OCI-LY1 (cell line): ENCODE results near the gene DGCR8.

Experiments
- CTCF ChIP-seq: fragments of 200-600 bp; sonication (generic), shearing (Covaris generic); IDR thresholded peaks from 2 replicates; pipeline ENCODE4 v1.5.1; 2017; ENCODE audit warnings: mild to moderate bottlenecking, antibody characterized with exemption, low read length, moderate library complexity, mixed read lengths
- EZH2 ChIP-seq: fragments of 200-600 bp; sonication (generic), shearing (Covaris generic); IDR thresholded peaks from 2 replicates; pipeline ENCODE4 v1.8.0; 2017; ENCODE audit warnings: borderline replicate concordance, mixed run types, mild to moderate bottlenecking, antibody characterized with exemption, low read length, moderate library complexity, mixed read lengths

DNA sequence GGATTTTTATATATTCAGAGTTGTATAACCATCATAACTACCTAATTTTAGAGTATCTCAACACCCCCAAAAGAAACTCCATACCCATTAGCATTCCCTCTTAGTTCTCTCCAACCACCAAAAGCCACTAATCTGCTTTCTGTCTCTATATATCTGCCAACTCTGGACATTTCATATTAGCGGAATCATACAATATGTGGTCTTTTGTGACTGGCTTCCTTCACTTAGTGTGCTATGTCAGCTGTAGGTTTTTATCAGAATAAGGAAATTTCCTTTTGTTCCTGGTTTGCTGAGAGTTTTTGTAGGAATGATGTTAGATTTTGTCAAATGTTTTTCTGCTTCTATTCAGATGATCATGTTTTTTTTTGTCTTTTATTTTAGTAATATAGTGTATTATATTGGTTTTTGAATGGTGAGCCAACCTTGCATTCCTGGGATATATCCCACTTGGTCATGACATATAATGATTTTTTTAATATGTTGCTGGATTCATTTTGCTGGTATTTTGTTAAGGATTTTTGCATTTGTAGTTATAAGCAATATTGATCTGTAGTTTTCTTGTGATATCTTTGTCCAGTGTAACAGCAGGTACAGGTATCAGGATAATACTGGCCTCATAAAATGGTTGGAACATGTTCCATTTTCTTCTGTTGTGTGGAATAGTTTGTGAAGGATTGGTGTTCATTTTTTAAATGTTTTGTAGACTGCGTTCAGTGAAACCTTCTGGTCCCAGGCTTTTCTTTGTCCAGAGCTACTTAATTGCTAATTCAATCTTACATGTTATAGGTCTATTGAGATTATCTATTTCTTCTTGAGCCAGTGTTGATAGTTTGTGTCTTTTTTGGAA is 16.8 kb downstream of the DGCR8 start:
- TF ChIP-seq EZH2 (no peak), CTCF (no peak)
